ENCODE measurements around the gene IGSF3. TPM values are rescaled to one million over a fixed set of nuclear protein-coding genes. Genes with fewer than 3 reads are reported as not detected.

The IGSF3 gene
- total RNA-seq, 1 experiment from 2014 or later = 30.1 TPM

DNA sequence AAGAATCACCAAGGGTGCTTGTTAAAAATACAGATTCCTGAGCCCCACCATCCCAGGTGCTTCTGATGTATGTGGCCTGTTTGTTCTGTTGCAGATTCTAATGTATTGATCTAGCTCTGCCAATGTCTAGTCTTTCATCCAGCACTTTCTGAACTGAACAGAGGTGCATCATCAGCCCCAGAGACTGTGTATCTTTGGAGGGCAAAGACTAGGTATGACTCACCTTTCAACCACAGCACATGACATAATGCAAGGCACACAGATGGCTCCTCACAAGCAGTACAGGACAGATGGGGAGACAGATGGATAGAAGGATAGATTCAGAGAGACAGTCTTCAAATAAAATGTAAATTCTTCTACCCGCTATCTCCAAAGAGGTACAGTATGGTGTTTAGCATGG is 129.0 kb downstream of the IGSF3 start:
- ChIA-PET CTCF (interaction anchor here (0.8 kb wide), 1 partner anchor 400 kb away, joined by 3 read pairs; no protein-coding TSS in a partner anchor), POLR2A (ENCODE audit: unreplicated experiment) (no interaction called here)
- no peak overlapping the region for H3K4me3 ChIP-seq
- H3K4me1 ChIP-seq (replicated peaks; ENCODE audit: insufficient read depth) = peaks cover 55% of the 10 kb centered on the region
- peaks cover 30% of the 10 kb centered on the region for H3K79me2 ChIP-seq (ENCODE audit: low read depth)
- BruUV-seq (replicated peaks) = no TSS peak
- H3K27me3 ChIP-seq (ENCODE audit: insufficient read depth, low read depth) = no peaks in the 10 kb centered on the region
- H3F3A ChIP-seq (ENCODE audit: insufficient read depth, low read depth) = peaks cover 64% of the 10 kb centered on the region
- no peaks in the 10 kb centered on the region for H3K9me3 ChIP-seq (ENCODE audit: insufficient read depth, low read depth)
- intact Hi-C loops (cut with micrococcal nuclease; ENCODE audit: unreplicated experiment) = no loop called here
- no peak for TF ChIP-seq CTCF (conservative IDR thresholded peaks at IDR 0.05)
- TF ChIP-seq EZH2 (IDR thresholded peaks at IDR 0.05; ENCODE audit: low read depth) = no peak
- H3K4me2 ChIP-seq = peak overlapping the region; percentile 50; the same call in 1 of the 2 replicates
- H3K9me2 ChIP-seq (ENCODE audit: insufficient read depth) = no peaks in the 10 kb centered on the region
- H4K20me1 ChIP-seq (ENCODE audit: insufficient read depth) = no peaks in the 10 kb centered on the region
- H2AFZ ChIP-seq = no peak overlapping the region
- peaks cover 78% of the 10 kb centered on the region for H3K36me3 ChIP-seq (ENCODE audit: low read depth)
- H3K27ac ChIP-seq = peak overlapping the region; percentile 85
- DNase-seq = peak in 1 of 2 experiments; percentile 76

DNA sequence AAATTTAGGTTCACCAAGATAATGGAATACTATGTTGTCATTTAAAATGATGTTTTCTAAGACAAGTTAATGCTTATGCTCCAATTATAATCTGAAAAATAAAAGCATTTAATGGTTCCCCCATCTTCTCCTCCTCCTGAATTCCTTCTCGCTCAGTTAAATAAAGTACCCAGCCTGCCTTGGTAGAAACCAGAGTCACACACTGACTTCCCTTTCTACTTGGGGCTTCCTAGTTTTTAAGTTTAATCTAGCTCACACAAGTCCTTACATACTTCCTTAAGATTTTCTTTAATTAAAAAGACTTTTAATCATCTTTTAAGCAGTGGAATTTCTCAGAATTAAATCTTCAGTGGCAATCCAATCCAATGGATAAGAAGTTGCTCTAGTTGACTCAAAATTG is 129.6 kb downstream of the IGSF3 start:
- no peaks in the 10 kb centered on the region for H3K27me3 ChIP-seq (ENCODE audit: insufficient read depth, low read depth)
- CTCF ChIA-PET = no interaction called here
- no peaks in the 10 kb centered on the region for H3K9me3 ChIP-seq (ENCODE audit: insufficient read depth, low read depth)
- H3K9me2 ChIP-seq (ENCODE audit: insufficient read depth) = no peaks in the 10 kb centered on the region
- no peak for DNase-seq
- H3K79me2 ChIP-seq (ENCODE audit: low read depth) = peaks cover 36% of the 10 kb centered on the region
- H4K20me1 ChIP-seq (ENCODE audit: insufficient read depth) = no peaks in the 10 kb centered on the region
- BruUV-seq (replicated peaks) = no TSS peak
- intact Hi-C loops (cut with micrococcal nuclease; ENCODE audit: unreplicated experiment) = loop anchor here (2.0 kb wide), 1 partner anchor 19 kb away; no protein-coding TSS in a partner anchor
- POLR2A ChIA-PET (ENCODE audit: unreplicated experiment) = no interaction called here
- no peak overlapping the region for H3K4me3 ChIP-seq
- H3K4me2 ChIP-seq = peak overlapping the region; percentile 50
- peak overlapping the region; percentile 85 for H3K27ac ChIP-seq
- peaks cover 55% of the 10 kb centered on the region for H3K4me1 ChIP-seq (replicated peaks; ENCODE audit: insufficient read depth)
- H3F3A ChIP-seq (ENCODE audit: insufficient read depth, low read depth) = peaks cover 67% of the 10 kb centered on the region
- H2AFZ ChIP-seq = no peak overlapping the region
- TF ChIP-seq EZH2 (IDR thresholded peaks at IDR 0.05; ENCODE audit: low read depth) (no peak), CTCF (conservative IDR thresholded peaks at IDR 0.05) (no peak)
- H3K36me3 ChIP-seq (ENCODE audit: low read depth) = peaks cover 78% of the 10 kb centered on the region

GRCh38 chr1:116537040-116537831 is 130.3 kb downstream of the IGSF3 start:
- ChIA-PET CTCF (no interaction called here), POLR2A (ENCODE audit: unreplicated experiment) (no interaction called here)
- no peak overlapping the region for H2AFZ ChIP-seq
- peak; percentile 41 to 93 for DNase-seq
- no peak overlapping the region for H3K4me3 ChIP-seq
- no TSS peak for BruUV-seq (replicated peaks)
- no peaks in the 10 kb centered on the region for H3K27me3 ChIP-seq (ENCODE audit: insufficient read depth, low read depth)
- no peaks in the 10 kb centered on the region for H3K9me3 ChIP-seq (ENCODE audit: insufficient read depth, low read depth)
- peaks cover 39% of the 10 kb centered on the region for H3K79me2 ChIP-seq (ENCODE audit: low read depth)
- peak overlapping the region; percentile 50 for H3K4me2 ChIP-seq
- TF ChIP-seq CTCF (conservative IDR thresholded peaks at IDR 0.05) (no peak), EZH2 (IDR thresholded peaks at IDR 0.05; ENCODE audit: low read depth) (no peak)
- no peaks in the 10 kb centered on the region for H4K20me1 ChIP-seq (ENCODE audit: insufficient read depth)
- no peaks in the 10 kb centered on the region for H3K9me2 ChIP-seq (ENCODE audit: insufficient read depth)
- H3K27ac ChIP-seq = peak overlapping the region; percentile 85
- peaks cover 67% of the 10 kb centered on the region for H3F3A ChIP-seq (ENCODE audit: insufficient read depth, low read depth)
- H3K36me3 ChIP-seq (ENCODE audit: low read depth) = peaks cover 78% of the 10 kb centered on the region
- H3K4me1 ChIP-seq (replicated peaks; ENCODE audit: insufficient read depth) = peaks cover 55% of the 10 kb centered on the region
- intact Hi-C loops (cut with micrococcal nuclease; ENCODE audit: unreplicated experiment) = loop anchor here (2.0 kb wide), 1 partner anchor 20 kb away; no protein-coding TSS in a partner anchor
